ENCODE measurements around the gene CDKAL1.

GRCh38 chr6:20565342-20565741, 31.1 kb downstream of the CDKAL1 start:
- TF ChIP-seq CTCF (IDR thresholded peaks at IDR 0.05; ENCODE audit: extremely low read depth in 1 of 2, insufficient read depth in 1 of 2, low read depth in 1 of 2, low read length in 2 of 2), result no peak
- no peak for TF ChIP-seq POLR2A (IDR thresholded peaks at IDR 0.05; ENCODE audit: low read depth, low read length)
- no peak for TF ChIP-seq GATA2 (IDR thresholded peaks at IDR 0.05; ENCODE audit: insufficient read depth, insufficient read length, low read depth, low read length)
- no peak for TF ChIP-seq EZH2 (IDR thresholded peaks at IDR 0.05; ENCODE audit: borderline replicate concordance, low read depth, low read length, severe bottlenecking)
- TF ChIP-seq MAX (IDR thresholded peaks at IDR 0.05; ENCODE audit: insufficient read depth, insufficient read length), result no peak
